Tibial artery (tissue), 4 donors: Measurements from ENCODE around the gene GRAP.
A peak's percentile ranks its signal among the peaks of the same experiment; 100 is the strongest.

ENCODE experiments used
- DNase-seq, 2 donors: peaks; one replicate each; pipeline ENCODE4 v3.0.0-alpha.2; 2019
- H3K27ac ChIP-seq, 2 donors: fragments of 200-600 bp; sonication (generic) in 1 of 2; 1 replicate in 1 of 2; 2 replicates in 1 of 2; pipeline ENCODE4 v1.5.1; 2018 to 2019; ENCODE audit warnings: mild to moderate bottlenecking in 1 of 2
- H3K27me3 ChIP-seq, 2 donors: fragments of 200-600 bp; sonication (generic) in 1 of 2; one replicate each; pipeline versions ENCODE4 v1.5.1 to v1.6.0; 2016 to 2019
- H3K36me3 ChIP-seq, 3 donors: fragments of 200-600 bp; sonication (generic) in 2 of 3; one replicate each; pipeline ENCODE4 v1.5.1; 2016 to 2019; ENCODE audit warnings: mild to moderate bottlenecking in 2 of 3
- H3K4me1 ChIP-seq, 4 donors: fragments of 200-600 bp; sonication (generic) in 2 of 4; 1 replicate in 3 of 4; 2 replicates in 1 of 4; pipeline ENCODE4 v1.5.1; 2016 to 2019
- H3K4me3 ChIP-seq, 2 donors: fragments of 200-600 bp; sonication (generic) in 1 of 2; 1 replicate in 1 of 2; 2 replicates in 1 of 2; pipeline ENCODE4 v1.5.1; 2018 to 2019; ENCODE audit warnings: mild to moderate bottlenecking in 2 of 2
- H3K9me3 ChIP-seq, 3 donors: fragments of 200-600 bp; sonication (generic) in 1 of 3; one replicate each; pipeline ENCODE4 v1.5.1; 2016 to 2019
- intact Hi-C: fragments of 100-400 bp; cut with DNase I; formaldehyde crosslinking; loops from one replicate; pipeline ENCODE4 v1.15.0; 2023; ENCODE audit warnings: low total_unique reads
- TF ChIP-seq, protein P1 (sequence below), 2 experiments: fragments of 200-600 bp in 1 of 2; fragments of 450-650 bp in 1 of 2; IDR thresholded peaks; one replicate each; pipeline ENCODE4 v1.5.1; 2017 to 2019; ENCODE audit warnings: antibody characterized with exemption in 2 of 2, mild to moderate bottlenecking in 1 of 2, moderate library complexity in 1 of 2

Gene GRAP

DNA sequence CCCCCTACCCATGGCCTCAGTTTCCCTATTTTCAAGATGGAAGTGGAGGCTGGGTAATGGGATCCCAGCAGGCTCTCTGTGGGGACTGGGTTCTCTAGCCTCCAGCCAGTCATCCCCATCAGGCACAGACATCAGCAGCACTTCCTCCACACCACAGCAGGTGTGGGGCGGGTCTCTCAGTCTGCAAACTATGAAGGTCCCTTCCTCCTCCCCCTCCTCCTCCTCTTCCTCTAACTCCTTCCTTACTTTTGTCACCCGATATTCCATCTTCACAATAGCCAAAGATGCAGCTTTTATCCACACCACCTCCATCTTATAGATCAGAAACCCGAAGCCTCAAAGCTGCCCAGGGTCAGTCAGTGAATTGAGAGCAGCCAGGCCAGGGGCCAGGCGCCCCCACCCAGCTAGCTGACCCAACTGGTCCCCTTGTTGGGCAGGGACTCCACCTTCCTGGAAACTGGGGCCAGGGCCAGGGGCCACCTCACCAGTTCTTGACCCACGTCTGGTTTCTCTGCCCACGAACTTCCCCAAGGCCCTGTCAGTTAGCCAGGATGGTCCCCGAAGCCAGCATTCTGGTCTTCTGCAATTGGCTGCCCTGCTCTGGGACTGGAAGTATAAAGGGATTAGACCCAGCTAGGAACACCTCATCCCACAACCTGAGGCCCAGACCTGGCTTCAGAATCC is 44.7 kb downstream of the GRAP start:
- DNase-seq, result no peak
- peaks cover 0 to 7% (median 0%) of the 10 kb centered on the region in 3 donors for H3K36me3 ChIP-seq
- TF ChIP-seq, protein P1, sequence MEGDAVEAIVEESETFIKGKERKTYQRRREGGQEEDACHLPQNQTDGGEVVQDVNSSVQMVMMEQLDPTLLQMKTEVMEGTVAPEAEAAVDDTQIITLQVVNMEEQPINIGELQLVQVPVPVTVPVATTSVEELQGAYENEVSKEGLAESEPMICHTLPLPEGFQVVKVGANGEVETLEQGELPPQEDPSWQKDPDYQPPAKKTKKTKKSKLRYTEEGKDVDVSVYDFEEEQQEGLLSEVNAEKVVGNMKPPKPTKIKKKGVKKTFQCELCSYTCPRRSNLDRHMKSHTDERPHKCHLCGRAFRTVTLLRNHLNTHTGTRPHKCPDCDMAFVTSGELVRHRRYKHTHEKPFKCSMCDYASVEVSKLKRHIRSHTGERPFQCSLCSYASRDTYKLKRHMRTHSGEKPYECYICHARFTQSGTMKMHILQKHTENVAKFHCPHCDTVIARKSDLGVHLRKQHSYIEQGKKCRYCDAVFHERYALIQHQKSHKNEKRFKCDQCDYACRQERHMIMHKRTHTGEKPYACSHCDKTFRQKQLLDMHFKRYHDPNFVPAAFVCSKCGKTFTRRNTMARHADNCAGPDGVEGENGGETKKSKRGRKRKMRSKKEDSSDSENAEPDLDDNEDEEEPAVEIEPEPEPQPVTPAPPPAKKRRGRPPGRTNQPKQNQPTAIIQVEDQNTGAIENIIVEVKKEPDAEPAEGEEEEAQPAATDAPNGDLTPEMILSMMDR (IDR thresholded peaks at IDR 0.05), result no peak
- H3K4me3 ChIP-seq, result no peak overlapping the region
- peak overlapping the region; percentile 27 to 87 for H3K27ac ChIP-seq
- intact Hi-C loops, result no loop called here
- peaks cover 0 to 39% (median 27%) of the 10 kb centered on the region in 4 donors for H3K4me1 ChIP-seq
- no peaks in the 10 kb centered on the region for H3K27me3 ChIP-seq
- no peaks in the 10 kb centered on the region for H3K9me3 ChIP-seq

DNA sequence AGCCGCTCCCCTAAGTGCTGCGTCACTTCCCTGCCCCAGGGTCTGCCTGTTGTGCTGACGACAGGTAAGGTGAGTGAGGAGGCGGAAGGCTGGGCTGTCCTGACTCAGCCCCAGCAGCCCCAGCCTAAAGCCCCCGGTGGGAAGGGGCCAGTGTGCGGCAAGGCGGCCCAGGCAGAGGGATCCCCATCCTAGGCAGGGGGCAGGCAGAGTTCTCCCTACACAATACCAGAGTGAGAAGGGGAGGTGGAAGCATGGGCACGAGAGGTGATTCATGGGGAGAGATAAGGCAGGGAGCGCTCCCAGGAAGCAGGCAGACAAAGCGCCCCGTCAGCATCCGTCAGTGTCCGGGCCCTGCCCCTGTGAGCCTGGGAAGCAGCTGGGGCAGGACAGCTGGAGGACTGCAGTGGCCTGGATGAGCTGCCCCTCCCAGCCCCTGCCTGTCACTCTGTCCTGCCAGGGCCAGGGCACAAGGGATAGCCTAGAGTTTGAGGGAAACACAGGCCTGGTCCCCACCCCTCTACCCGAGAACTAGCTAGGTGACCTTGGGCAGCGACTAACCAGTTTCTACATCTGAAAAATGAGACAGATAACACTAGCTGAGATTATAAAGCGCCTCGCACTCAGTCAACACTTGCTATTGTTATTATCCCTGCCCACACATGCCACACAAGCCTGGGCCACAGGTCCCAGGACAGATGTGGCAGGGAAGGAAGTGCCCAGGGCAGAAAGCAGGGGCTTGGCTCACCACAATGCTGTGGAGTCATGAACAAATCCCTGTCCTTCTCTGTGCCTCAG is 46.0 kb downstream of the GRAP start:
- DNase-seq, result no peak
- Histone ChIP-seq H3K27me3 (no peaks in the 10 kb centered on the region), H3K4me1 (peaks cover 0 to 39% (median 27%) of the 10 kb centered on the region in 4 donors), H3K9me3 (no peaks in the 10 kb centered on the region), H3K36me3 (peaks cover 0 to 14% (median 0%) of the 10 kb centered on the region in 3 donors), H3K4me3 (no peak overlapping the region), H3K27ac (peak overlapping the region in 1 of 2 donors; percentile 8)
- TF ChIP-seq, protein P1 (IDR thresholded peaks at IDR 0.05), result no peak
- intact Hi-C loops, result no loop called here

GRCh38 chr17:18999911-19000310 is 46.8 kb downstream of the GRAP start:
- Histone ChIP-seq H3K36me3 (peaks cover 0 to 14% (median 0%) of the 10 kb centered on the region in 3 donors), H3K9me3 (peaks cover 0 to 5% (median 0%) of the 10 kb centered on the region in 3 donors), H3K27me3 (no peaks in the 10 kb centered on the region), H3K27ac (no peak overlapping the region), H3K4me1 (peaks cover 0 to 35% (median 24%) of the 10 kb centered on the region in 4 donors), H3K4me3 (no peak overlapping the region)
- TF ChIP-seq, protein P1 (IDR thresholded peaks at IDR 0.05), result no peak
- no peak for DNase-seq
- intact Hi-C loops, result no loop called here

DNA sequence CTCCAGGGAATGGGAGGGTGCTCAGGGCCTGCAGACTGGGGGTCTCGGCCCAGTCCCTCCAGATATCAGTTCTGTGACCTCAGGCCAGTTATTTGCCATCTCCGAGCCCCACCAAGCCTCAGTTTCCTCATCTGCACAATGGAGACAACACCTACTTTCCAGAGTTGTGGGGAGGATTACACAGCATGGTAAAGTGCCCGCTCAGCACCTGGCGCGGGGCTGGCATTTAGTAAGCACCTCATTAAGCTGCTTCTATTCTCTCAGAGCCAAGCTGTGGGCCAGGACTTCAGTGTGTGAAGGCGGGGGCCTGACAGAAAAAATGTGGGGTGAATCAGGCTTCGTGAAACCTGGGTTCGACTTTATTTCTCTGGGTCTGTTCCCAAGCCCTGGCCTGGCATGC is 47.4 kb downstream of the GRAP start:
- peaks cover 0 to 14% (median 0%) of the 10 kb centered on the region in 3 donors for H3K36me3 ChIP-seq
- no peak overlapping the region for H3K27ac ChIP-seq
- no peak for DNase-seq
- H3K4me3 ChIP-seq, result no peak overlapping the region
- peaks cover 0 to 32% (median 22%) of the 10 kb centered on the region in 4 donors for H3K4me1 ChIP-seq
- intact Hi-C loops, result no loop called here
- H3K9me3 ChIP-seq, result peaks cover 0 to 5% (median 0%) of the 10 kb centered on the region in 3 donors
- no peaks in the 10 kb centered on the region for H3K27me3 ChIP-seq
- TF ChIP-seq, protein P1 (IDR thresholded peaks at IDR 0.05), result no peak

DNA sequence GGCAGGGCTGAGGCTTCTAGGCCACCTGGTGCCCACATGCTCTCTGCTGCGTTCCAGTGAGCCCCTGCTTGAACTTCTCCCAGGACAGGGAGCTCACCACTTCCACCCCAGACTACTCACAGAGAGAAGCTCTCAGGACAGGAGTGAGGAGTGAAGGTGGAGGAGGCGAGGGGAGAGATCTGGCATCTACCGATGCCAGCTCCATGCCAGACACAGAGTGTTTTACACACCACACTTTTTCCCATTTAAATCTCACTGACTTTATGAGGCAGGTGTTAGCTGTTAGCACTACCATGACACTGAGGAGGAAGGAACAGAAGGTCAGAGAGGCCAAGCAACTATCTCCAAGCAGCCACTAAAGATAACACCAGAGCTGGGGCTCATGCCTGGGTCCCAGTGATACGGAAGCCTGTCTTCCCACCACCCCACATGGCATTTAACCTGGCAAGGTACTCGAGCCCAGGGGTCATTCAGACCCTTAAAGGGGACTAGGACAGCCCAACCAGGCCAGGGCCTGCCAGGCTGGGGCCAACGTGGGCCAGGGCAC is 49.0 kb downstream of the GRAP start:
- peaks cover 0 to 5% (median 0%) of the 10 kb centered on the region in 3 donors for H3K9me3 ChIP-seq
- peaks cover 0 to 19% (median 8%) of the 10 kb centered on the region in 4 donors for H3K4me1 ChIP-seq
- intact Hi-C loops, result no loop called here
- TF ChIP-seq, protein P1 (IDR thresholded peaks at IDR 0.05), result no peak
- DNase-seq, result no peak
- H3K27ac ChIP-seq, result no peak overlapping the region
- H3K36me3 ChIP-seq, result peaks cover 0 to 14% (median 0%) of the 10 kb centered on the region in 3 donors
- no peak overlapping the region for H3K4me3 ChIP-seq
- H3K27me3 ChIP-seq, result no peaks in the 10 kb centered on the region
